ENCODE measurements around the gene CAMK1D.
"Not testable (repeated sequence)": the region's sequence is repeated elsewhere in the genome, so short reads cannot be mapped to it uniquely, and the experiment has no call there.

The CAMK1D gene

GRCh38 chr10:12834721-12835120 lies 485.4 kb downstream of the CAMK1D start:
- DNase-seq: no peak

DNA sequence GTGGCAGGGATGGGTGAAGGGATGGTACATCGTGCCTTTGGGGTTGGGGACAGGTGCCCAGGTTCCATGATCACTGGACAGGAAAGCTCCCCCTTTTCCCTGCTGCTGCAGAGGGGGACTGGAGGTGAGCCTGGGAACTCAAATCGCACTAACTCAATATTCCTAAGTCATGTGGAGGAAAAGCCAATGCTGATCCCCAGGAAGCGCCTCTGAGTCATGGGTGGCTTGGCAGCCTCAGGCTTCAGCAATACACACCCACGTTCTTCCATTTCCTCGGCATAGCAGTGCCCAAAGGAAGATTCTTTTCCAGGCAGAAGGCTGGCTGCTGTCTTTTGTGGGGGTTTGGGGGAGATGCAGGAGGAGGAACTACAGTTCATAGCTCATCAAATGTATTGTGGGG lies 486.4 kb downstream of the CAMK1D start:
- no peak for DNase-seq

DNA sequence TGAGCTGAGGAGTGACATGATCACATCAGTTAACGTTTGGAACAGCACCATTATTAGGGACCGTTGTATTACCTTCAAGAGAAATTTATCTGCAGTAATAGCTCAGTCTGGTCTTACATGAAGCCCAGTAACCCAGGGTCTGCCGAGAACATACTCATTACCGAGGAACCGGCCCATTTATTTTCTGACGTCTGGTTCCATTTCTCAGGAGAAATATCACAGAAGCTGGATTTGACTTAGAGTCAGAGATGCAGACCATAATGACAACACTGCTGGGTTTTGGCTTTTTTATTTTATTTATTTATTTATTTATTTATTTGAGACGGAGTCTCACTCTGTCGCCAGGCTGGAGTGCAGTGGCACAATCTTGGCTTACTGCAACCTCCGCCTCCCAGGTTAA lies 489.0 kb downstream of the CAMK1D start:
- no peak for DNase-seq

DNA sequence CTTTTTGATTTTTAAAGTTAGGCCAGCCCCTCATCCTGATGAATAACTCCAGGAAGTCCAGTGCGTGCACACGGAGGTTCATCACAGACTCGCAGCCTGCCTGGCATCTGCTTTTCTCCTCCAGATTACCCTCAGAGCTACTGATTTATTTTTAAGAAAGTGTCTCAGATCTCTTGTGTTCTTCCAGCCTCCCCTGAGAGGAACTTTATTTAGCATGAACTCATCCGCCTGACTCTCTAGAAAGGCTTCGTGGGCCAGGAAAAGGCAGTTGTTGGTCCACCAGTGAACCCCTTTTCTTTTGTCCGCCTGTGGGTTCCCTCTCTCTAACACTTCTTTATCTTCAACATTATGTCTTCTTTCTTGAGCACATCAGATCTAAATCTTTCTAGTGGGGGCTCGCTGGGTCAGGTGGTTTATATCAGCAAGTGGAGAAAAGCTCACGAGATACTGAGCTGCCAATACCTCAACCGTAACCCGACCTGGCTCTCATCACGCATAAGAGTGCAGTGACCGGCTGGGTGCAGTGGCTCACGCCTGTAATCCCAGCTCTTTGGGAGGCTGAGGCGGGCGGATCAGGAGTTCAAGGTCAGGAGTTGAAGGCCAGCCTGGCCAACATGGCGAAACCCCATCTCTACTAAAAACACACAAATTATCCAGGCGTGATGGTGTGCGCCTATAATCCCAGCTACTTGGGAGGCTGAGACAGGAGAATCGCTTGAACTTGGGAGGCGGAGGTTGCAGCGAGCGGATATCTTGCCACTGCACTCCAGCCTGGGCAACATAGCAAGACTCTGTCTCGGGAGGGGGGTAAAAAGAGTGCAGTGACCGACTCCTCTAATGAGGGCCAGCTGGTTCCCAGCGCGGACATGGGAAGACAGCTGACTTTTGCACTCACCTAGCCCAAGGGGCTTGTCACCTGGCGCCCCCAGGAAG lies 489.9 kb downstream of the CAMK1D start:
- no peak for DNase-seq

DNA sequence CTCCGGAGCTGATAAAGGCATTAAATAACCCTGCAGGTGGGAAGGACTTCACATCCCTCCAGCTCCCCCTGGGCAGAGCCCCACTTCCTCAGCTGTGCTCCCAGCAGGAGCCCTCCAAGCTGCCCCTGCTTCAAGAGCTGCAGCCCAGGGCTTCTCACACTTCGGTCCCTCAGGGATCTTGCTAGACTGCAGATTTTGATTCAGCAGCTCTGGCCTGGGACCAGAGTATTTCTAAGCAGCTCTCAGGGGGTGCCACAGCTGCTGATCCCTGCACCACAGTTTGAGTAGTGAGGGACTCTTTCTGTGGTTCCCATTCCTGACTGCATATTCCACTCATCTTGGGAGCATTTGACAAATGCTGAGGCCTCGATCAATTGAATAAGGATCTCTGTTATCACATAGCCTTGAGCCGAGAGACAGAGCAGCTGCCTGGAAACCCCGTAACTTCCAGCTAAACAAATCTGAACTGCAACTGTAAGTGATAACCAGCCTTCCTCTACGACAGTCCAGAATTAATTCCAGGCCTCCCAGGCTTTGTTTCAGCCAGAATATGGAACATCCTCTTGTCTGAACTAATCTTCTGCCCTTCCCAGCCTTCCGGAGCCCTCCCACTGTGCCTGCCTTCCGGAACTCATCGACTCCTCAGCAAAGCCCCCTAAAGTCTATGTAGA lies 490.7 kb downstream of the CAMK1D start:
- DNase-seq: no peak

GRCh38 chr10:12841426-12841825 lies 492.1 kb downstream of the CAMK1D start:
- DNase-seq: no peak

GRCh38 chr10:12841826-12842225 lies 492.5 kb downstream of the CAMK1D start:
- no peak for DNase-seq

GRCh38 chr10:12842310-12842709 lies 493.0 kb downstream of the CAMK1D start:
- DNase-seq: no peak

- no peak for DNase-seq
These were observed 494.1 kb downstream of the CAMK1D start for GRCh38 chr10:12843296-12843945.

GRCh38 chr10:12844811-12845483 lies 495.6 kb downstream of the CAMK1D start:
- no peak for DNase-seq

DNA sequence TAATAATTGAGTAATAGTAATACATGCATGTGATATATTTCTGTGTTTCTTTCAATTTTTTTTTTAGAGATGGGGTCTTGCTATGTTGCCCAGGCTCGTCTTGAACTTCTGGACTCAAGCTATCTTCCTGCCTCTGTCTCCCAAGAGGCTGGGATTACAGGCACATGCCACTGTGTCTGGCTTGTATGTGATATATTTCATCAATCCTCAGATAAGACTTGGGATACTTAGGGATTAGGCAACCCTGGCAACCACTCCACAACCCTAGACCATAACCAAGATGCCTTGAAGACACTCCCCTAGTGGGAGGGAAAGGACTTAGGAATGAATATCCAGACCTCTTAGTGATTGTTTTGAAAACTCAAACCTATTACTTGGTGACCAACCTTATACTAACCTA lies 497.4 kb downstream of the CAMK1D start:
- DNase-seq: no peak

DNA sequence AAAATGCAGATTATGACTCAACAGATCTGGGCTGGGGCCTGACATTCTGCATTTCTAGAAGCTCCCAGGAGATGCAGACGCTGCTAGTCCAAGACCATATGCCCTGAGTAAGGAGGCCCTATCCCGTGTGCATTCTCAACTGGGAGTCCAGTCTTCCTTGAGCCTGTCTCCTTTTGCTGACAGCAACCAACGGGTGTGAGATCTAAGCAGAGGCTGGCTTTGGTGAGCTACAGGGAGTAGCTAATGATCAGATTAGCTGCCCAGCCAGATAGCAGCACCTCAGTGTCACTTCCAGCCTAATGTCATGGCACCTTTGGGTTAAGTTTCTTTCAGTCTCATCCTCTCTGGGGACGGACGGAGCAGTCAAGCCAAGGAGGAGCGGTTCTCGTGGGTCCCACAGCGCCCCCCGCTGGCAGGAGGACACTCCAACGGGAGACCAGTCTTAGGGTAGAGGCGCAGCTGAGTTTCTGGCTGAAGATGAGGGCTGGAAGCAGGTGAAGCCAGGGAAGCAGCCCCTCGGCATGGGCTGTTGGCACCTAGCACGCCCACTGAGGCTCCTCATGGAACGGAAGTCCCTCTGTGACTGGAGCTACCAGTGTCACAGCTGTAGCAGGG lies 498.1 kb downstream of the CAMK1D start:
- DNase-seq: peak; percentile 73

- no peak for DNase-seq
These were observed 499.3 kb downstream of the CAMK1D start for GRCh38 chr10:12848439-12849173.

- DNase-seq: no peak
These were observed 500.2 kb downstream of the CAMK1D start for GRCh38 chr10:12849319-12850181.

- DNase-seq: no peak
These were observed 503.3 kb downstream of the CAMK1D start for GRCh38 chr10:12852687-12853086.

GRCh38 chr10:12854988-12855387 lies 505.6 kb downstream of the CAMK1D start:
- no peak for DNase-seq

- no peak for DNase-seq
These were observed 513.1 kb downstream of the CAMK1D start for GRCh38 chr10:12862459-12862858.

DNA sequence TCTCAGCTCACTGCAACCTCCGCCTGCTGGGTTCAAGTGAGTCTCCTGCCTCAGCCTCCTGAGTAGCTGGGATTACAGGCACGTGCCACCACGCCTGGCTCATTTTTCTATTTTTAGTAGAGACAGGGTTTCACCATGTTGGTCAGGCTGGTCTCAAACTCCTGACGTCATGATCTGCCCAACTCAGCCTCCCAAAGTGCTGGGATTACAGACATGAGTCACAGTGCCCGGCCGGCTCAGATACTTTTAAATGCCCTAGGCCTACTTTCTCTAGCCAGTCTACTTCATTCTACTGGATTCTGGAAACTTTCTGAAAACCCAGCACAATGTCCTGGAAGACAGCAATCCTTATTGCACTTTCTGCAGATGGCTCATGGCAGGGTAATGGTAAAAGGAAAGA lies 516.2 kb downstream of the CAMK1D start:
- DNase-seq: not testable (repeated sequence)

- no peak for DNase-seq
These were observed 518.9 kb downstream of the CAMK1D start for GRCh38 chr10:12868229-12868628.

DNA sequence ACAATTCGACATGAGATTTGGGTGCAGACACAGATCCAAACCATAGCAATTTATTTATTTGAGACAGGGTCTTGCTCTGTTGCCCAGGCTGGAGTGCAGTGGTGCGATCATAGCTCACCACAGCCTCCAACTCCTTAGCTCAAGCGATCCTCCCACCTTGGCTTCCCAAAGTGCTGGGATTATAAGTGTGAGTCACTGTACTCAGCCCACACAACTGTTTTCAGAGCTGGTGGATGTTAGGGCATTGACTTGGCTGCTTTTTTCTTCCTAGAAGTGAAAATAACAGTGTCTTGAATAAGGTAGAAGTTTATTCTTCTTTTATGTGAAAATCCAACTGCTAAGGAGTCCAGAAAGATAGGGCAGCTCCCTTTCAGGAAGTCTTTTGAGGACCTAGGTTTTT lies 520.1 kb downstream of the CAMK1D start:
- no peak for DNase-seq

DNA sequence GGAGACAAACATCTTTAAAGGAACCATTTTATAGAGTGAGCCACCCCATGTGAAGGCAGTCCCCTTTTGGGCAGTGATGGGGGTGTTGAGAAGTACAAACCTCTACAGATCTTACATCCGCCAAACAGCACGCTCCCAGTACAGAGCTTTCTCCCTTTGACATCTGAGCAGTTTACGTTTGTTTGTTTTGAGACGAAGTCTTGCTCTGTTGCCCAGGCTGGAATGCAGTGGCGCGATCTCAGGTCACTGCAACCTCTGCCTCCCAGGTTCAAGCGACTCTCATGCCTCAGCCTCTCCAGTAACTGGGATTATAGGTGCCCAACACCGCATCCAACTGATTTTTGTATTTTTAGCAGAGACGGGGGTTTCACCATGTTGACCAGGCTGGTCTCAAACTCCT lies 523.2 kb downstream of the CAMK1D start:
- no peak for DNase-seq

Data from OCI-M1 (cell line).